ENCODE data around the gene PROM1.
A peak's percentile ranks its signal among the peaks of the same experiment; 100 is the strongest.

PROM1 gene

DNA sequence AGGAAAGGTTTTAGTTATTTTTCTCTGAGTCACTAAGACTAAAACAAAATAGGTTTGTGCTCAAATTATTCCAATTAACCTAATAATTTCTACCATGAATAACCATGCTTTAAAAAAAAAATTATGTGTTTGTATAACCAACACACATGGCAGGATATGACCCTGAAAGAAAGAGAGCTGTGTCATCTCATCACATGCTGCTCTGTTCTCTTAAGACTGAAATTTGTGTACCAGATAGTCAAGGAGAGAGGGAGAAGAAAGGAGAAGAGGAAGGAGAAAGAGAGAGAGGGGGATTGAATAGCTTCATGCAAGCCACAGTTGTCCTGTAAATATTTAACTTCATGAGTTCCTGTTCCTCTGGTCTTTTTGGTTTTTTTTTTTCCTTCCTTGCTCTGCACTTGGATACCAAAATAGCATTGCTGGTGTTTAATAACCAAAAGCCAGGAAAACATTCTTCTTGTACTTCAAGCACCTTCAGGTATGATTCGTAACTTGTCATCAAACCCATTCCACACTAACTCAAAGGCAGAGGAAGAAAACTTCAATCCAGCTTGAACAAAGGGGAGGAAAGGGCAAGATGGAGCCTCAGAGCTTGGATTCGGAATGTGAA is 6.4 kb upstream of the PROM1 start:
- no peak overlapping the region for H3K4me3 ChIP-seq (ENCODE audit: low read depth, low read length)
- no peak for DNase-seq (ENCODE audit: low read depth)
- TF ChIP-seq, protein P1, sequence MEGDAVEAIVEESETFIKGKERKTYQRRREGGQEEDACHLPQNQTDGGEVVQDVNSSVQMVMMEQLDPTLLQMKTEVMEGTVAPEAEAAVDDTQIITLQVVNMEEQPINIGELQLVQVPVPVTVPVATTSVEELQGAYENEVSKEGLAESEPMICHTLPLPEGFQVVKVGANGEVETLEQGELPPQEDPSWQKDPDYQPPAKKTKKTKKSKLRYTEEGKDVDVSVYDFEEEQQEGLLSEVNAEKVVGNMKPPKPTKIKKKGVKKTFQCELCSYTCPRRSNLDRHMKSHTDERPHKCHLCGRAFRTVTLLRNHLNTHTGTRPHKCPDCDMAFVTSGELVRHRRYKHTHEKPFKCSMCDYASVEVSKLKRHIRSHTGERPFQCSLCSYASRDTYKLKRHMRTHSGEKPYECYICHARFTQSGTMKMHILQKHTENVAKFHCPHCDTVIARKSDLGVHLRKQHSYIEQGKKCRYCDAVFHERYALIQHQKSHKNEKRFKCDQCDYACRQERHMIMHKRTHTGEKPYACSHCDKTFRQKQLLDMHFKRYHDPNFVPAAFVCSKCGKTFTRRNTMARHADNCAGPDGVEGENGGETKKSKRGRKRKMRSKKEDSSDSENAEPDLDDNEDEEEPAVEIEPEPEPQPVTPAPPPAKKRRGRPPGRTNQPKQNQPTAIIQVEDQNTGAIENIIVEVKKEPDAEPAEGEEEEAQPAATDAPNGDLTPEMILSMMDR (IDR thresholded peaks at IDR 0.05; ENCODE audit: low read depth, low read length, missing control alignments): no peak

DNA sequence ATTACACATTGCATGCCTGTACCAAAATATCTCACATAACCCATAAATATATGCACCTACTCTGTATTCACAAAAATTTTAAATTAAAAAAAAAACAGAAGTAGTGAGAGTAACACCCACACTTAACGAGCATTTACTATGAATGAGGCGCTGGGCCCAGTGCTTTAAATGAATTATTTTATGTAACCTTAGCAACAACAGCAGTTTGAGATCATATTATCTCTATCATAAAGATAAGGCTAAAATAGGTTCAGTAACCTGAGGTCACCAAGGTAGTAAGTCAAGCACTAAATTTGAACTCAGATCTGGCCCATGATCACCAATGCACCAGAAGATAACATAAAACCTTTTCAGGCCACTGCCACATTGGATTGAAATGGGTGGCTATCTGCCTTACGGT is 5.3 kb upstream of the PROM1 start:
- TF ChIP-seq, protein P1 (IDR thresholded peaks at IDR 0.05; ENCODE audit: low read depth, low read length, missing control alignments): no peak

DNA sequence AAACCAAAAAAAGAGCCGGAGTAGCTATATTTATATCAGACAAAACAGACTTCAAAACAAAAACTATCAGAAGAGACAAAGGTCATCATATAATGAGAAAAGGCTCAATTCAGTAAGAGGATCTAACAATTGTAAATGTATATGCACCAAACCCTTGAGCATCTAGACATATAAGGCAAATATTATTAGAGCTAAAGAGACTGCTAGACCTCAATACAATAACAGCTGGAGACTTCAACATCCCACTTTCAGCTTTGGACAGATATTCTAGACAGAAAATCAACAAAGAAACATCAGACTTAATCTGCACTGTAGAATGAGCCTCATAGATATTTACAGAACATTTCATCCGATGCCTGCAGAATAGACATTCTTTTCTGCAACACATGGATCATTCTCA is 4.8 kb upstream of the PROM1 start:
- H3K4me3 ChIP-seq (ENCODE audit: low read depth, low read length): no peak overlapping the region
- DNase-seq (ENCODE audit: low read depth): no peak
- TF ChIP-seq, protein P1 (IDR thresholded peaks at IDR 0.05; ENCODE audit: low read depth, low read length, missing control alignments): no peak

More for the DNA sequence above, 5.3 kb upstream of the PROM1 start:
- no peak overlapping the region for H3K4me3 ChIP-seq (ENCODE audit: low read depth, low read length)
- DNase-seq (ENCODE audit: low read depth): no peak

DNA sequence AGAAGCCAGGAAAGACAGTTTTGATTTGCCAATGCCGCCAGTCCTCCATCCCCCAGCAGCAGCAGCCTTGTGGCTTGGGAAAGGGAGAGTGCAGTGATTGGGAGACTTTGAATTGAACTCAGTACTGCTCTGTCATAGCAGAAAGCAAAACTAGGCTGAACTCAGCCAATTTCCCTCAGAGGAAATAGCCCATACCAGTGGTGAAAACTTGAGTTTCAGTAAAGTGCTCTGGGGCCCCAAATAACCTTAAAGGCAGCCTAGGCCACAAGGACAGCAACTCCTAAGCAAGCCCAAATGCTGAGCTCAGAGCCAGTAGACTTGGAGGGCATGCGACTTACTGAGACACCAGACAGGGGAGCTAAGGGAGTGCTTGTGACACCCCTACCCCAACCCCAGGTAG is 2.0 kb upstream of the PROM1 start:
- H3K4me3 ChIP-seq (ENCODE audit: low read depth, low read length): no peak overlapping the region
- TF ChIP-seq, protein P1 (IDR thresholded peaks at IDR 0.05; ENCODE audit: low read depth, low read length, missing control alignments): no peak
- DNase-seq (ENCODE audit: low read depth): peak; percentile 8

DNA sequence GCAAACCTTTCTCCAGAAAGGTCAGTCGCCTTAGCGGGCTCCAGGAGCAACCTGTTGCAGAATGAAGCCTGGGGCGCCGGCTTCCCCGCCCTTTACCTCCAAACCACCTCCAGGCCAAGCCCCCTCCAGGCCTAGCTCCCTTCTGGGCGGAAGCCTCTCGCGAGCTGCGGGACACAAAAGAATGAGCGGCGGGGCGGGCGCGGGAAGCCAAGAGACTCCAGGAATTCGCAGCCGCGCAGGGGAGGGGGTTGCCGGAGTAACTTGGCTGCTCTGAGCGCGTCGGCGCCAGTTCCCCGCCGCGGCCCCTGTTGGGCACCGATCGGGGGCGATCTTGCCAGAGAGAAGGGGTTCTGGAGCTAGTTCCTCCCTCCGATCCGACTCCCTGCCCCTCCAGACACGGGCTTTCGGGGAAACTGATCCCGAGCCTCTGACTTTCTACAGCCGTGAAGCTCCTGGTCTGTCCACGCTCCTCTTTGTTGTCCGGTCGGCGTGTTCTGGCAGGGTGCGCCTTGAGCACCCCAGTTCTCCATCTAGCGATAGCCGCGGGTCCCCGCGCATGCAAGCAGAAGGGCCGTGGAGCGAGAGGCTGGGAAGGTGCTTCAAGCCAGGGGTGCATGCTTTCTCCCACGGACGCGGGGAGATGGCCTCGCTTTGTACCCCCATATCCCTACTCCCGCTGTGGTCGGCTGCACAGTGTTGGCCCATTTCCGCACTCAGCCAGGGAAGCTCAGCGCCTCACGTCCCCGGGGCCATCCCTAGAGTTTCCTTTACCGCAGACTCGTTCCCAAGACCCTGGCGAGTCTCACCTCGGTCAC is 1.2 kb downstream of the PROM1 start:
- H3K4me3 ChIP-seq (ENCODE audit: low read depth, low read length): no peak overlapping the region
- DNase-seq (ENCODE audit: low read depth): no peak
- TF ChIP-seq, protein P1 (IDR thresholded peaks at IDR 0.05; ENCODE audit: low read depth, low read length, missing control alignments): no peak

DNA sequence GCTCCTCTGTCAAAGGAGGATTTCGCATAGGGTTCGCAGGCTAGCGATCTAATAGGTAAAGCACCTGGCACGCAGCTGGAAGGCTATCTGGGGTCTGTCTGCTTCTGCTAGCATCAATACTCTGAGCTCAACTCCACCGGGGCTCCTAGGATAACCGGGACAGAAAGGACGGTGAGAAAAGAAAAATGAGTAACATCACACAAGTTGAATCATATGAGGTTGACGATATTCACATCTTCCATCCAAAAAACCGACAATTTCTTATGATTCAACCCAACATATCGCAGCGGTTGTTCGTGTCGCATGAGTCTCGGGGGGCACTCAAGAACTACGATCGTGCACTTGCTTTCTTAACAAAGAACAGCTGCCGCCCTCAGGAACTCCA is 1.8 kb downstream of the PROM1 start:
- no peak overlapping the region for H3K4me3 ChIP-seq (ENCODE audit: low read depth, low read length)
- no peak for DNase-seq (ENCODE audit: low read depth)
- TF ChIP-seq, protein P1 (IDR thresholded peaks at IDR 0.05; ENCODE audit: low read depth, low read length, missing control alignments): no peak

Measured in GM12864 (cell line).